Fibroblast of skin of left quadriceps (primary cell): ENCODE measurements around the gene SMARCC1.

Experiments used
- DNase-seq, 2 experiments: peaks; one replicate each; pipeline ENCODE4 v3.0.0-alpha.2; 2013; ENCODE audit warnings: low read depth in 2 of 2

SMARCC1 gene

GRCh38 chr3:47634996-47635395 lies 146.7 kb downstream of the SMARCC1 start:
- no peak for DNase-seq

- DNase-seq = no peak
These were observed 150.9 kb downstream of the SMARCC1 start for GRCh38 chr3:47630810-47631209.

DNA sequence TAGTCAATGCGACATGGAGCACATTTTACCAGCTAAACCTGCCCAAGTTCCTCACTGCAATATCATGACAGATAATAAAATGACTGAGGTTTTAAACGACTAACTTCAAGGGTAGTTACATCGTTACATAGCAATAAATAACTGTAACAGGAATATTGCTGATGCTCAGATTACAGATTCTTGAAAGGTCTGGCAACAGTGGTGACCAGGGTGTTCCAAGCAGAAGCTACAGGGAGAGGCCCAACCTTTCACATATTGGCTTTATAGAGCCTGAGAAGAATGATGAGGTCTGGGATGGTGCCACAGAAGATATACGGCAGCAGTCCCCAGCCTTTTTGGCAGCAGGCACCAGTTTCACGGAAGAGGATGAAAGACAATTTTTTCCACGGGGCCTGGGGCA lies 151.9 kb downstream of the SMARCC1 start:
- no peak for DNase-seq

DNA sequence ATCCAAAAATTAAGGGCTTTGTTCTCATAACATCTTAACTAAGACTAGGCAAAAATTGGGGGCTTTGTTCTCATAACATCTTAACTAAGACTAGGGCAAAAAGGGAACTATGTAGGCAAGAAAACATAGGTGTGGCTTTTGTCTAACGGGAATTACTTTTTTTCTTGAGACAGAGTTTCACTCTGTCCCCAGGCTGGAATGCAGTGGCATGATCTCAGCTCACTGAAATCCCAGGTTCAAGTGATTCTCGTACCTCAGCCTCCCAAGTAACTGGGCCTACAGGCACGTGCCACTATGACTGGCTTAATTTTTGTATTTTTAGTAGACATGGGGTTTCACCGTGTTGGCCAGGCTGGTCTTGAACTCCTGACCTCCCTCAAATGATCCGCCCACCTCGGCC lies 153.3 kb downstream of the SMARCC1 start:
- no peak for DNase-seq

DNA sequence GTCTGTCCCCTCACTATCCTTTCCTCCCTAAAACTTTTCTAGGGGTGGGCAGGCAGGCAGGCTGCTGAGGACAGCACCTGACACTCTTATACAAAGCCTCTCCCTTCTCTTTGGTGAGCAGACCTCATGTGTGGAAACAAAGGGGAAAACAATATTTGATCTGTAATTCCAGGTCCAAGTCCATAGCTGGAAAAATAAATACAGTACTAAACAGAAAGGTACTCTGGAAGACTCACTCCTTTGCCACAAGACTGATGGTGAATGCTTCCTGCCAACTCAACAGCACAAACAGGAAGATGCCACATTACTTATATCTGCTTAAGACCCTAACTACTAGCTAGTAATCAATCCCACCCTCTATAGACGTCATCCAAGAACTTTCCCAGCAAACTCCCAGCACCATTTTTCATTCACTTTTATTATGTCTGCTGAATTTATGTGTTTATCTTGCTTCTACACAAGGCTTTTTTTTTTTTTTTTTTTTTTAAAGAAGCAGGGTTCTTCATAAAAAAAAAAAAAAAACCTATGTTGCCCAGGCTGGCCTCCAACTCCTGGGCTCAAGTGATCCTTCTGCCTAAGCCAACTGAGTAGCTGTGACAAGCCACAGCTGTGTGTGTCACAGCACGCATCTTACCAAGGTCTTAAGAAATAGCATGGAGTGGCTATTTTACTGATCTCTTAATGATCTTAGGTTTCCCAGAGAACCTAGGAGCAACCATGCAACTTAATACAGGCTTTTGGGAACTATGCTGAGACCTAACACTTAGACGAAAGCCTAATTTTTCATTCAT lies 158.8 kb downstream of the SMARCC1 start:
- DNase-seq = no peak

DNA sequence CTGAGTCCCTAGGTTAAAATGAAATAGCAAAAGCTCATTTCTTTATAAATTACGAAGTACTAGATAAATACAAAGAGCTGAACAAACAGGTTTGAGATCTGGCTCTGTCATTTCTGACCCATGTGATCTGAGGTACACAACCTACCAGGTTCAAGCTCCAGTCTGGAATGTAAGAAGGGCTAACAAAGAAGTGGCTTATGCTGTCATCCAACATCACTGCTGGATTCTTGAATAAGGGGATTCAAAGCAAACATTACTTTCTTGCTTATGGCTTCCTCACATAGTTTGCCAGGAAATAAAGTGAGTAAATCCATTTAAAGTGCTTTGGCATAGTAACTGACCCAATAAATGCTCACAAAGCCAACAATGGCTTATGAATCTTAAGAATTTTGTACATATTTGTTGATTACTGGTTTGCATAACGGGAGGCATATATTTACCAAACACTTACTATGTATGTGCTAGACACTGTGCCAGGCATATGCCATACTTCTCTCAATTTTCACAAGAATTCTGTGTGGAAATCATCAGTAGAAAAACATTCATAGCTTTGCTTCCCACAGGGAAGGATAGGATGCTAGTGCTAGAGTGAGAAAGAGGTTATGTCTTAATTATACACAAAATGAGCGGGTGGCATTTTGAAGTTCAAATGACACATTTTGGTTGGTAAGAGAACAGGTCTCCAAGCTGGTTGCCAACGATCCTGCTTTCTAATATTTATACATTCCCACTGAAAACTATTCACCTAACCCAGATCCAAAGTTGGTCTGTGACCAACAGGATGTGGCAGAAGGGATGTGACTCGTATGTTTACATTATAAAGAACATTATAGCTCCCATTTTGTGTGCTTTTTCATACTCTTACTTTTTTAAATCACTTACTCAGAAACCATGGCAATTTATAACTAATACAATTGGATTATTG lies 164.3 kb downstream of the SMARCC1 start:
- DNase-seq = peak; percentile 11 to 17

DNA sequence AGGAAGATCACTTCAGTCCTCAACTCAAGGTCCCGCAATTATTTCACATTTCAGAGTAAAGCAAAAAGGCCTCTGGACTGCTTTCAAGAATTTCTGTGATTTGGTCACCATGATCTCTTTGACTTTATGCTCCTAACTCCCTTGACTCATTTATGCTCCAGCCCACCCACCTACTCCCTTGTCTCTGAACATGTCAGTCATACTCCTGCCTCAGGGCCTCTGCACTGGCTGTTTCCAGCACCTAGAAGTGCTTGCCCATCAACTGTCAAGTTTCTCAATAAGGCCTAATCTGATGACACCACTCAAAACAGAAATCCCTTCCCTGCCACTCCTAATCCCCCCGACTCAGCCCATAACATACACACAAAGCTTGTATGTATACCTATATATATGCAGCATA lies 166.9 kb downstream of the SMARCC1 start:
- no peak for DNase-seq

DNA sequence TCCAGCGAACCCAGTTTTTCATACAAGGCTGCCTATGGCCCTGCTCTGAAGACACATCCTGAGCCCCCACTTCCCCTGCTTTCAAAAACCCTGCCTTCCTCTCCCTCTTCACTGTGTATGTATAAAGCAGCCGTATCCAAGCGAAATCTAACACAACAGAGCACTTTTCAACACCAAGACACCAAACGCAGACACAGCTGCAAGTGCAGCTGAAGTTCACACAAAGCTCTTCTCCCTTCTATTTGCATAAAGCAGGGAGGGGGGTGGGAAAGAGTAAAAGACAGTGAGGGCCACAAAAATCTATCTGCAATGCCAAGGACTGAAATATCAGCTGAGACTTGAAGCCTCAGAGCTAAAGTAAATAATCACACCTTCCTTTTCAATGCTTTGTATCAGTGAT lies 168.0 kb downstream of the SMARCC1 start:
- DNase-seq = no peak

GRCh38 chr3:47612879-47613278 lies 168.8 kb downstream of the SMARCC1 start:
- DNase-seq = no peak

- DNase-seq = peak; percentile 44 to 51
These were observed 169.5 kb downstream of the SMARCC1 start for GRCh38 chr3:47612178-47612577.

- DNase-seq = no peak
These were observed 170.1 kb downstream of the SMARCC1 start for GRCh38 chr3:47611576-47611975.

DNA sequence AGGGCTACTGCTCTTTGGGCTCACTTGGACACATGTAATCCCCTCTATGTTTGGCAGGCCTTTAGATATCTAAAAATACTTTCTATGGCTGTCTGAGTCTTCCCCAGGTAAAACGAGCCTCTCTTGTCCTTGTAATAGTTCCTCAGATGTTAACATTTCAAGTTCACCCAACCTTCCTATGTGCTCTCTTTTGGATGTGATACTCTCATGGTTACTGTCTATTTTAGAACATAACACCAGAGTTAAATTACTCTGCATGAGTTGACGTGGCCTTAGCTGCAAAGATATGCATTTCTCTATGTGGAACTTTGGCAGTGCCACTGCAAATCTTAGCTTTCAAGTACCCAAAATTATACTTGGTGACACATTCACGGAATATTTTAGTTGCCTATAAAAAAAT lies 171.1 kb downstream of the SMARCC1 start:
- DNase-seq = no peak

DNA sequence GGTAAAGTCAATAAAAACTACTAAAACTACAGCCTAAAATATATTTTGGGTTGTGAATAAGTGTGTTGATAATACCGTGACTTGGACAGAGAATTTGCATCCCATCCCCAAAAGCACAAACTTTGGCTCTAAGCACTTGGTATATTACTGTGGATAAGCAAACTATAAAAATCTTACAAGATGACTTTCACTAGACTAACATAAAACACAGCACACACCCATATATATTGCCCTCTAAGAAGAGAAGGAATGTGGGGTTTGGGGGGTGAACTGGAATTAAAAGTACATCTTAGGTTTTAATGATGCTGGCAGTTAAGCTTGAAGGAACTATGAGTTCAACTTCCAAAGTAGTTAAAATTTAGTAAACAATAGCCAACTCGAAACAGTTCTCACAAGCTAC lies 174.4 kb downstream of the SMARCC1 start:
- no peak for DNase-seq

- DNase-seq = no peak
These were observed 175.5 kb downstream of the SMARCC1 start for GRCh38 chr3:47606165-47606564.

DNA sequence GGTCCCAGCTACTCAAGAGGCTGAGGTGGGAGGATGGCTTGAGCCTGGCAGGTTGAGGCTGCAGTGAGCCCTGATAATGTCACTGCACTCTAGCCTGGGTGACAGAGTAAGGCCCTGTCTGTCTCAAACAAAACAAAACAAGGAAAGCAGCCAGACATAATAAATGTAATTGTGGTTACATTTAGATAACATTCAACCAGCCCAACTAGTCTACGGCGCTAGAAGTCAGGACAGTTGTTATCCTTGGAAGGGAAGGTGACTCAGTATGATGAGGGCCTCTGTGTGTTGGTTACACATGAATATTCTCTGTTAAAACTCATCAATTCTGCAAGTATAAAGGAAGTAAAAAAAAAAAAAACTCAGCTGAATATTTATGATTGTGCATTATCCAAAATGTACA lies 176.0 kb downstream of the SMARCC1 start:
- no peak for DNase-seq

- no peak for DNase-seq
These were observed 177.5 kb downstream of the SMARCC1 start for GRCh38 chr3:47604145-47604544.

DNA sequence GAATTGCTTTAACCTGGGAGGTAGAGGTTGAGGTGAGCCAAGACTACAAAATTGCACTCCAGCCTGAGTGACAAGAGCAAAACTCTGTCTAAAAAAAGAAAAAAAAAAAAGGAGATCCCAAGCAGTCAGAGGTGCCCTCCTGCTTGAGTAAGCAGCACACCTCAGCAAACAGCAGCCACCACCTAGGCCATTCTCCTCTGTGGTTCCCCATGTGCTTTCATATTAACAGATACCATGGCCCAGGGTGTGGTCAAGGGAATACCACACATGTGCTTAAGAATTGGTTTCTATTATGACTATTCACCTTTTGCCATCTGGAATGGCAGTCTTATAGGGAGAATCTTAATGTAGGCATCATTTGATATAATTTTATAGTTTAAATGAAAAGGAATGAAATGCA lies 178.4 kb downstream of the SMARCC1 start:
- DNase-seq = no peak

GRCh38 chr3:47601281-47601680 lies 180.4 kb downstream of the SMARCC1 start:
- DNase-seq = no peak

DNA sequence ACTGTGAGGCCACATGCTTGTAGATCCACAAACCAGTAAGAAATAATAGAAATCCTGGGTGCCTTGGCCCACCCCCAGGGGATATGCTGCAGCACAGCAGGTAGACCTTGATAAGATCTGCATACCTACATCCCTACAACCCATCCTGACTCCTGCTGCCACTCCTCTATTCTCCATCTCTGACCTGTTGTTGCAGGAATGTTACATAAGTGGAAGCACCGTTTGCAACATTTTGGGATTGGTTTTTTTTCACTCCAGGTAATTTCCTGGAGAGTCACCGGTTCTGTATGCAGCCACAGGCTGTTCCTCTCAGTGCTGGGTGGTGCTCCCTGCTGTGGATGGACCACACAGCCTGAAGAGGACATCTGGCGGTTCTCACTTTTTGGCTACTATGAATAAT lies 186.9 kb downstream of the SMARCC1 start:
- DNase-seq = no peak

DNA sequence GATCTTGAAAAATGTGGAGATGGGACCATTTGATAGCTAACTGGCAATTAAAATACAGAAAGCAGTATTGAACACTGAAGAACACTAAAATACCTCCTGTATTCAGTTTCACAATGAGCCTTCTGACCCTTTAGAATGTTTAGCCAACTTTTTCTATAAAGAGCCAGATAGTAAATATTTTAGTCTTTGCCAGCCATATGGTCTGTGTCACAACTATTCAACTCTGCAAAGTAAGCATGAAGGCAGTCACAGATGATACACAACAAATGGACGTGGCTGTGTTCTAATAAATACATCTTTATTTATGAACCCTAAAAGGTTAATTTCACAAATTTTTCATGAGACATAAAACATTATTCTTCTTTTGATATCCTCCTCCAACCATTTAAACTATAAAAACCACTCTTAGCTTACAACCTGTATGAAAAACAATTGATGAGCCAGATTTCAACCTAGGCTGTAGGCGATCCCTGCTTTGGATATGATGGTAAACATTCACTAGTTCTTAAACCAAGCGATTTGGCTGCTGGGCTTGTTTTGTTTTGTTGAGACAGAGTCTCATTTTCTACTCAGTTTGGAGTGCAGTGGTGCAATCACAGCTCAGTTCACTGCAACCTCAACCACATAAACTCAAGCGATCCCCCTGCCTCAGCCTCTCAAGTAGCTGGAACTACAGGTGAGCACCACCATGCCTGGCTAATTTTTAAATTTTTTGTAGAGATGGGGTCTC lies 189.5 kb downstream of the SMARCC1 start:
- no peak for DNase-seq

DNA sequence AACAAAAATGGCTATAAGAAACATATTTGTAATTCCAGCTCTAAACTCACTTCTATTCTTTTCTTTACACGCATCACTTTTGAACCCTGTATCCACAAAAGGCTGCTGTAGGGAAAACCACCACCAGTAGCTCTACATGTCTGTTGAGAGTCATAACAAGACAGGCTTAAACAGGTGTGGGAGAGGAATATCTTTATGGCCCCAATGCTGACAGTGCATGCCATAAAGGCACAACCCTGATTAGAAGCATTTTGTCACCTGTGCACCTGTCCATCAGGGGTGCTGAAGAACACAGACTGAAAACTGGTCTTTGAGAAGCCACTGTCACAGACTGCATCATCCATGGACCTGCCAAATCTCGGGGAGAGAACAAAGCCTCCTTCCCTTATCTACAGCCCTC lies 191.5 kb downstream of the SMARCC1 start:
- no peak for DNase-seq

DNA sequence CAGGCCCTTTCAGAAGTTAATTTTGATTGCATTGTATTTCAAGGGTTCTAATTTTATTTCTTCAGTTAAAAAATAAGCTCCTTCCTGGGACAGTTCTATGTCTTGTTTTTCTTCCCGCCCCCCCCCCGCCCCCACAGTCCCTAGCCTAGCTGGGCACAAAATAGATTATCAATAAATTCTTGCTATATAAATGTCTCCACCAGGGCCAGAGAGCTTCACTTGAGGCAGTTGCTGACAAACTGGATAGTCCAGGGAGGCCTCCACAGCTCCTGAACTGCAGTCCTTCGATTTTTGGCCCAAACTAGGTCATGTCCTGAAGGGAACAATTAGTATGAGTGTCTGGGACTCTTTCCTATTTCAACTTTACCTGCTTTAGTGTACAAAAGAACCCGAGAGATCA lies 193.1 kb downstream of the SMARCC1 start:
- DNase-seq = no peak
